GM18498 (cell line): ENCODE data around the gene SP7.
"Not testable (repeated sequence)": the region's sequence is repeated elsewhere in the genome, so short reads cannot be mapped to it uniquely, and the experiment has no call there.

Experiments
- ATAC-seq: cut with Tn5 transposase; IDR thresholded peaks from one replicate; pipeline ENCODE4 v1.9.1; 2021; ENCODE audit warnings: mild to moderate bottlenecking, moderate library complexity; ENCODE audit not compliant: unreplicated experiment

SP7 gene

GRCh38 chr12:53324113-53324778 is 11.9 kb downstream of the SP7 start:
- ATAC-seq: peak; percentile 31

GRCh38 chr12:53320352-53321195 is 15.6 kb downstream of the SP7 start:
- ATAC-seq: no peak

GRCh38 chr12:53313996-53314395 is 22.2 kb downstream of the SP7 start:
- no peak for ATAC-seq

- ATAC-seq: no peak
Observed at GRCh38 chr12:53308276-53308675, 27.9 kb downstream of the SP7 start.

- ATAC-seq: no peak
Observed at GRCh38 chr12:53306826-53307225, 29.3 kb downstream of the SP7 start.

- no peak for ATAC-seq
Observed at GRCh38 chr12:53302903-53303302, 33.3 kb downstream of the SP7 start.

- no peak for ATAC-seq
Observed at GRCh38 chr12:53300187-53300586, 36.0 kb downstream of the SP7 start.

- peak; percentile 77 for ATAC-seq
Observed at GRCh38 chr12:53299454-53300180, 36.5 kb downstream of the SP7 start, which contains the start of gene MYG1. Gene MYG1 (plus strand): TSS chr12:53299695. CDS start chr12:53299738, 43 bp downstream.

- no peak for ATAC-seq
Observed at GRCh38 chr12:53299101-53299453, 37.1 kb downstream of the SP7 start.

GRCh38 chr12:53298164-53298563 is 38.0 kb downstream of the SP7 start:
- no peak for ATAC-seq

- ATAC-seq: not testable (repeated sequence)
Observed at GRCh38 chr12:53297106-53297505, 39.0 kb downstream of the SP7 start.

- no peak for ATAC-seq
Observed at GRCh38 chr12:53295891-53296219, 40.3 kb downstream of the SP7 start.

- ATAC-seq: peak; percentile 85
Observed at GRCh38 chr12:53295070-53295890, 40.9 kb downstream of the SP7 start, which contains the start of gene PFDN5. Gene PFDN5 (plus strand): TSS chr12:53295542. CDS start chr12:53295568, 26 bp downstream.

- no peak for ATAC-seq
Observed at GRCh38 chr12:53292426-53292825, 43.7 kb downstream of the SP7 start.

- ATAC-seq: no peak
Observed at GRCh38 chr12:53290661-53291060, 45.5 kb downstream of the SP7 start.

GRCh38 chr12:53289891-53290290 is 46.3 kb downstream of the SP7 start:
- ATAC-seq: no peak

GRCh38 chr12:53288322-53288721 is 47.8 kb downstream of the SP7 start:
- no peak for ATAC-seq

- no peak for ATAC-seq
Observed at GRCh38 chr12:53287741-53288216, 48.4 kb downstream of the SP7 start.

GRCh38 chr12:53286448-53286847 is 49.7 kb downstream of the SP7 start:
- no peak for ATAC-seq

GRCh38 chr12:53279888-53280498 is 56.2 kb downstream of the SP7 start:
- no peak for ATAC-seq
